HG03039 (cell line): ENCODE data around the gene SGCA.

Source experiments
- ATAC-seq: cut with Tn5 transposase; IDR thresholded peaks from one replicate; pipeline ENCODE4 v1.9.1; 2021; ENCODE audit warnings: mild to moderate bottlenecking, moderate library complexity; ENCODE audit not compliant: unreplicated experiment

Gene SGCA

DNA sequence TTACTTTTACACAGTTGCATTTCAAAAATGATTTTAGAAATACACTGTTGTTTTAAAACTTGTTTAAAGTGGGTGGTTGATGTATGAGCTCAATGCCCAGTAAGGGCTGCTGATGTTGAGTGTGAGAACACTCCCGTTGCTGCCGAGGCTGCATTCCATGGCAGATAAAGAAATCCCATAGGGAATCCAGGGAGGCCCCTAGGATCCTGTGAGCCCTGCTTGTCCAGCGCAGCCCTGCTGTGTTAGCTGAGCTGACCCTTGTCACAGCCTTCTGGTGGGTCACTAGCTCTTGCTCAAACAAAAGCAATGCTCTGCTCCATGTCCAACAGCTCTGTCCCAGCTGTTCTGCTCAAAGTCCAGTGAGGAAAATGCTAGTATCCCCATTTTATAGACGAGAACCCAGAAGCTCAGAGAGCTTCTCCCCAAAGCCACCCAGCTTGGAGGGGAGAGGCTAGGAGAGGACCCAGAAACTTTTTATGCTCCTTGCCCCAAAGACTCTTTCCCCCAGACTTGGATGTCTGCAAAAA, 54.2 kb downstream of the SGCA start:
- no peak for ATAC-seq

DNA sequence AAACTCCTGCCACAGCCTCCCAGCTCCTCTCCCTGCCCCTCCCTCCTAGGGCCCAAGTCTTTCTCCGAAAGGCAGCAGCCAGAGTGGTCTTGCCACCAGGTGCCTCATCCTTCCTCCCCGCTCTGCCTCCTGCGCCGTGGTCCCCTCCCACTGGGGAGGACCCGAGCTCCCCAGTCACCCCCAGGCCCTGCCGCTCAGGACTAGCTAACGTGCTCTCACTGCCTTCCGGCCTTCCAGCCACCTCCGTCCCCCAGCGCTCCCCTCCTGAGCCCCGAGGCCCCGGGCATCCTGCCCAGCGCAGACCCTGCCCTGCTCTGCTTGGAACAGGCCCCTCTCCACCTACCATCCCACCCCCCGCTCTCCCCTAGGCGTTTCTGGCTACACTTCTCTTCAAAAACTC, 55.0 kb downstream of the SGCA start:
- ATAC-seq, result no peak

DNA sequence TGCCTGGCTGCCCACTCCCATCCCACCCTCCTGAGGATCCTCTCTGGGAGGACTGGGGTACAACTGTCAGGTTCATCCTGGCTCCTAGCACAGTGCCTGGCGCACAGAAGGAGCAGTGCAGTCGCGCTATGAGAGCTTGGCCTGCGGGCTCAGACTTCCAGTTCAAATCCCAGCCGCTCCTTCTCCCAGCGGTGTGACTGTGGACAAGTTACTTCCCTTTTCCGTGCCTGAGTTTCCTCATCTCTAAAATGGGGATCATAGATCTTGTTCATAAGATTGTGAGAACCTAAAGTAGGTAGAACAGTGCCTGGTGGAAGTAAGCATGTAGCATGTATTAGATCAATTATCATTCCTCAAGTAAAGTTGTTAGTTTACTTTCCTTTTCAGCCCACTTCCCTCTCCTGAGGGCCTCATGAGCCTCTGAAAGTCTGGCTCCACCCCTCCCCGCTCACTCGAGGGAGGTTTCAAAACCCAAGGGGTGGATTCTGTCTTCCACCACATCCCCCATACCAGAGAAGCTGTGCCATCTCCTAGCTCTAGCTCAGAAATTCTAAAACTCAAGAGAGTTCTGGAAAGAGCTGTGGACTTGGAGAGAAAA, 55.6 kb downstream of the SGCA start:
- ATAC-seq, result no peak

DNA sequence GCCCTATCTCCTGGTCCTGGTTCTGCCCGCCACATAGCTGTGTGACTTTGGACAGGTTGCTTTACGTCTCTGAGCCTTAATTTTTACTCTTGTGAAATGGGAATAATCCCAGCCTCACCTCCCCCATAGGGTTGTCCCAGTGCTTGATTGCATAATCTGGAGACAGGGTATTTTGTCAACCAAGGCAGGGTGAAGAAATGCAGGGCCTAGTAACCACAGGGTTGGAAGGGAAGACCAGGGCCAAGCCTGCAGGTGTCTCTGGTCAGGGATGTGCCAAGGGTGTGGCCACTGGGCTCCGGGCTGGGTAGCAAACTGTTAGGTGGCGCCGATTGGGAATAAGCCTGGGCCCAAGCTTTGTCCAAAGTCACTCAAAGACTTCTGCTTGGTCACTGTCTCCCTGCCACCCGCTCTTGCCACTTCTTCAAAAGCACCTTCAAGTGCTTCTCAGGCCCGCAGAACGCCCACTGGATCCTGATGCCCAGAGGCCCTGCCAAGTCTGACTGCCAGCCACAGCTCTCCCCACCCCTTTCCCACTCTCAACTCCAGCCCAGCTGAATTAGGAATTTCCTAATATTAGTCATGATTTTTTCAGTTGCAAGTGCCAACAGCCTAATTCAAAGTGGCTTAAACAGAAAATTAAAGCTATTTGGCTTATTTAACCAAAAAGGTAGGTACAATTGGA, 56.2 kb downstream of the SGCA start:
- ATAC-seq, result no peak

DNA sequence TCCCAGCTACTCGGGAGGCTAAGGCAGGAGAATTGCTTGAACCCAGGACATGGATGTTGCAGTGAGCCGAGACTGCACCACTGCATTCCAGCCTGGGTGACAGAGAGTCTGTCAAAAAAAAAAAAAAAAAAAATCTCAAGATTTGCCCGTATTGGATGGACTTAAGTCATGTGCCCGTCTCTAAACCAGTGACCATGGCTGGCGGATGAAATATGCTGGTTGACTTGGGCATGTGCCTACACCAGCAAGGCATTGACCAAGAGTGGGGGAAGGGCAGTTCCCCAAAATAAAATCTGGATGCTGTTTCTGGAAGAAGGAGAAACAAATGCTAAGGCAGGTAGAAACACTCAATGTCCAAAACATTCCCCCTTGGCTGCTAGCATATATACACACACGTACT, 57.1 kb downstream of the SGCA start:
- ATAC-seq, result no peak
